Lung microvascular endothelial cell (primary cell): ENCODE data around the gene LRP8. TPM values are rescaled to one million over a fixed set of nuclear protein-coding genes. Genes with fewer than 3 reads are reported as not detected.

ENCODE experiments used
- DNase-seq, 2 donors: peaks; one replicate each; pipeline versions ENCODE4 v3.0.0 to v3.0.0-alpha.2; 2010; ENCODE audit warnings: low read depth in 2 of 2
- total RNA-seq: library from RNA; depleted of rRNA; stranded (reverse); fragments of >200 nt; gene quantifications from 2 replicates; pipeline ENCODE4 v1.2.1, GENCODE V29; 2014

Gene LRP8
- total RNA-seq, 1 donor from 2014 or later, result 7.7 TPM

GRCh38 chr1:53306168-53306567 is 21.7 kb downstream of the LRP8 start:
- DNase-seq, result no peak

- no peak for DNase-seq
Measured at GRCh38 chr1:53305650-53306049, 22.2 kb downstream of the LRP8 start.

GRCh38 chr1:53304527-53304926 is 23.3 kb downstream of the LRP8 start:
- no peak for DNase-seq

- no peak for DNase-seq
Measured at GRCh38 chr1:53303726-53304515, 23.9 kb downstream of the LRP8 start.

GRCh38 chr1:53303243-53303642 is 24.6 kb downstream of the LRP8 start:
- DNase-seq, result no peak

- no peak for DNase-seq
Measured at GRCh38 chr1:53299233-53299632, 28.6 kb downstream of the LRP8 start.

- no peak for DNase-seq
Measured at GRCh38 chr1:53298045-53298637, 29.7 kb downstream of the LRP8 start.

GRCh38 chr1:53297195-53297594 is 30.7 kb downstream of the LRP8 start:
- no peak for DNase-seq

- no peak for DNase-seq
Measured at GRCh38 chr1:53296117-53296749, 31.6 kb downstream of the LRP8 start.

- DNase-seq, result no peak
Measured at GRCh38 chr1:53295726-53296116, 32.1 kb downstream of the LRP8 start.

- DNase-seq, result no peak
Measured at GRCh38 chr1:53295295-53295694, 32.6 kb downstream of the LRP8 start.

GRCh38 chr1:53294567-53294966 is 33.3 kb downstream of the LRP8 start:
- DNase-seq, result peak in 1 of 2 donors; percentile 64

- DNase-seq, result no peak
Measured at GRCh38 chr1:53294061-53294460, 33.8 kb downstream of the LRP8 start.

GRCh38 chr1:53293123-53293522 is 34.7 kb downstream of the LRP8 start:
- peak; percentile 23 to 78 for DNase-seq

GRCh38 chr1:53292690-53293089 is 35.2 kb downstream of the LRP8 start:
- peak in 1 of 2 donors; percentile 13 for DNase-seq

- peak in 1 of 2 donors; percentile 18 for DNase-seq
Measured at GRCh38 chr1:53291574-53291973, 36.3 kb downstream of the LRP8 start.

- DNase-seq, result no peak
Measured at GRCh38 chr1:53288790-53289429, 39.0 kb downstream of the LRP8 start.

- no peak for DNase-seq
Measured at GRCh38 chr1:53288002-53288789, 39.7 kb downstream of the LRP8 start.

- no peak for DNase-seq
Measured at GRCh38 chr1:53286955-53287354, 40.9 kb downstream of the LRP8 start.

- no peak for DNase-seq
Measured at GRCh38 chr1:53285969-53286760, 41.7 kb downstream of the LRP8 start.

GRCh38 chr1:53285546-53285945 is 42.3 kb downstream of the LRP8 start:
- no peak for DNase-seq
